ENCODE results near the gene MECR. TPM values are rescaled to one million over a fixed set of nuclear protein-coding genes. Genes with fewer than 3 reads are reported as not detected.

The MECR gene
- total RNA-seq, 2 experiments from 2014 or later = 34.7 to 37.2 TPM

- intact Hi-C loops (cut with micrococcal nuclease) = no loop called here
- Mint-ChIP-seq H3K27me3 (peaks cover 65% of the 10 kb centered on the region), H3K36me3 (no peaks in the 10 kb centered on the region), H3K9me3 (no peaks in the 10 kb centered on the region), H3K4me3 (no peak overlapping the region), H3K4me1 (ENCODE audit: low read depth) (peaks cover 3% of the 10 kb centered on the region), H3K27ac (no peak overlapping the region)
- POLR2A ChIA-PET = no interaction called here
- CTCF ChIA-PET = no interaction called here
- DNase-seq = no peak
These were observed 34.1 kb upstream of the MECR start for GRCh38 chr1:29264773-29265389.

GRCh38 chr1:29260531-29260930, 29.8 kb upstream of the MECR start:
- H3K36me3 Mint-ChIP-seq = no peaks in the 10 kb centered on the region
- CTCF ChIA-PET = interaction anchor here (0.8 kb wide), 1 partner anchor 58 kb away, joined by 3 read pairs; no protein-coding TSS in a partner anchor
- peak overlapping the region; percentile 71 for H3K4me3 Mint-ChIP-seq
- intact Hi-C loops (cut with micrococcal nuclease) = no loop called here
- POLR2A ChIA-PET = no interaction called here
- H3K9me3 Mint-ChIP-seq = no peaks in the 10 kb centered on the region
- H3K27ac Mint-ChIP-seq = no peak overlapping the region
- peaks cover 44% of the 10 kb centered on the region for H3K27me3 Mint-ChIP-seq
- no peak for DNase-seq
- H3K4me1 Mint-ChIP-seq (ENCODE audit: low read depth) = peaks cover 3% of the 10 kb centered on the region

DNA sequence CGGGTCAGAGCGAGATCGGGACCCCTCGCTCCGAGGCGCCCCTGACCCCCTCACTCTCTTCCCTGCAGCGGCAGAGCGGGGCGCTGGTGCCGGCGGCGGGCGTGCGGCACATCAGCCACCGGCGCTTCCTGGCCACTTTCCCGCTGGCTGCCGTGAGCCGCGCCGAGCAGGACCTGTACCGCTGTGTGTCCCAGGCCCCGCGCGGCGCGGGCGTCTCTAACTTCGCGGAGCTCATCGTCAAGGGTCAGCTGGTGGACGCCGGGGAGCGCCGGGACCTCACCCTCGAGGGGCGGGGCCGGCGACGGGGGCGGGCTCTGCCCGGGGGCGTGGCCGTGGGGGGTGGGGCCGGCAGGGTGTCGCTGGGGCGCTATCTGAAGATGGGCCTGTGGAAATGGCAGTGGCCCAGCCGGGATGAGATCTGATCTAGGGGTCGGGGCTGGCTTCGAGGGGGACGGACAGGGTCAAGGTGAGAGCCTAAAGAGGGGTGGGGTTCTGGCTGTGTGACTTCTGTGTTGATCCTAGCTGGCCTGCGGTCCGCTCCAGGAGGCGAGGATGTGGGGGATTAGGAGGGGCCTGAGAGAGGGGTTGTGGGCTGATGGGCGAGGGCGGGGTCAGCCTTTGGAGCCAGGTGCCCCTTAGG, 29.2 kb upstream of the MECR start:
- Mint-ChIP-seq H3K4me3 (peak overlapping the region; percentile 71), H3K27ac (no peak overlapping the region), H3K27me3 (peaks cover 40% of the 10 kb centered on the region), H3K36me3 (no peaks in the 10 kb centered on the region), H3K4me1 (ENCODE audit: low read depth) (peaks cover 3% of the 10 kb centered on the region), H3K9me3 (no peaks in the 10 kb centered on the region)
- POLR2A ChIA-PET = interaction anchor here (0.5 kb wide), 1 partner anchor 472 kb away, joined by 4 read pairs; no protein-coding TSS in a partner anchor
- CTCF ChIA-PET = no interaction called here
- peak; percentile 43 for DNase-seq
- intact Hi-C loops (cut with micrococcal nuclease) = no loop called here

DNA sequence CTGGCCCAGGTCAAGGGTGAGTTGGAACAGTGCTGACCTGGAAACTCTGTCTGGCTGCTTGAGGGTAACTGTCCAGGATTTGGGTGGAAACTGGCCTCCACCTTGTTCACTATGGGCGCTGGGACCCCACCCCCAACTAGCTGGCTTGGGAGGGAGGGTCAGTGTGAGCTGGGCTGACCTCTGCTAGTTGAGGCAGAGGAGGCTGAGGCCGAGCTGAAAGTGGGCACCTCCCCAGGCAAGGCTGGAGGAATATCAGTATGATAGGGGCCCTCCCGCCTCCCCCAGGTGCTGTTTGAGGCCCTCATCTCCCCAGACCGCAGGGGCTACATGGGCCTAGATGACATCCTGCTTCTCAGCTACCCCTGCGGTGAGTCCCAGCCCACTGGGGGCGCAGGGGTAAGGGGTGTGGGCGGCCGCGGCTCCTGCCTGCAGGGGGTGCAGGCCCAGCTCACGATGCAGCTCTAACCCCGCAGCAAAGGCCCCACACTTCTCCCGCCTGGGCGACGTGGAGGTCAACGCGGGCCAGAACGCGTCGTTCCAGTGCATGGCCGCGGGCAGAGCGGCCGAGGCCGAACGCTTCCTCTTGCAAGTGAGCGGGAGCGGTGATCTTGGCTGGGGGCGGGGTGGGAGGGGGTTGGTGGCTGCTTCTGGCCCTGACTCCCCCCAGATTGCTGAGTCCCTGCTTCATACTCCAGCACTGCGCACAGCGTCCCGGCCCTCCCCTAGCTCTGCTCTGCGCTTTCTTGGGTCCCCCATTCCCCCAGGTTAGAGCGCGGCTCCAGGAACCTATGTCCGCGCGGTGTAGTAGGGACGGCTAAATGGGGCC, 28.5 kb upstream of the MECR start:
- POLR2A ChIA-PET = interaction anchor here (0.5 kb wide), 1 partner anchor 473 kb away, joined by 4 read pairs; no protein-coding TSS in a partner anchor
- DNase-seq = no peak
- Mint-ChIP-seq H3K36me3 (no peaks in the 10 kb centered on the region), H3K4me3 (no peak overlapping the region), H3K9me3 (no peaks in the 10 kb centered on the region), H3K27ac (no peak overlapping the region), H3K4me1 (ENCODE audit: low read depth) (peaks cover 3% of the 10 kb centered on the region), H3K27me3 (peaks cover 39% of the 10 kb centered on the region)
- intact Hi-C loops (cut with micrococcal nuclease) = no loop called here
- CTCF ChIA-PET = no interaction called here

GRCh38 chr1:29258189-29258975, 27.6 kb upstream of the MECR start:
- DNase-seq = no peak
- Mint-ChIP-seq H3K4me1 (ENCODE audit: low read depth) (peaks cover 3% of the 10 kb centered on the region), H3K27me3 (peaks cover 36% of the 10 kb centered on the region), H3K9me3 (no peaks in the 10 kb centered on the region), H3K27ac (no peak overlapping the region), H3K36me3 (no peaks in the 10 kb centered on the region), H3K4me3 (no peak overlapping the region)
- ChIA-PET CTCF (no interaction called here), POLR2A (no interaction called here)
- intact Hi-C loops (cut with micrococcal nuclease) = no loop called here

DNA sequence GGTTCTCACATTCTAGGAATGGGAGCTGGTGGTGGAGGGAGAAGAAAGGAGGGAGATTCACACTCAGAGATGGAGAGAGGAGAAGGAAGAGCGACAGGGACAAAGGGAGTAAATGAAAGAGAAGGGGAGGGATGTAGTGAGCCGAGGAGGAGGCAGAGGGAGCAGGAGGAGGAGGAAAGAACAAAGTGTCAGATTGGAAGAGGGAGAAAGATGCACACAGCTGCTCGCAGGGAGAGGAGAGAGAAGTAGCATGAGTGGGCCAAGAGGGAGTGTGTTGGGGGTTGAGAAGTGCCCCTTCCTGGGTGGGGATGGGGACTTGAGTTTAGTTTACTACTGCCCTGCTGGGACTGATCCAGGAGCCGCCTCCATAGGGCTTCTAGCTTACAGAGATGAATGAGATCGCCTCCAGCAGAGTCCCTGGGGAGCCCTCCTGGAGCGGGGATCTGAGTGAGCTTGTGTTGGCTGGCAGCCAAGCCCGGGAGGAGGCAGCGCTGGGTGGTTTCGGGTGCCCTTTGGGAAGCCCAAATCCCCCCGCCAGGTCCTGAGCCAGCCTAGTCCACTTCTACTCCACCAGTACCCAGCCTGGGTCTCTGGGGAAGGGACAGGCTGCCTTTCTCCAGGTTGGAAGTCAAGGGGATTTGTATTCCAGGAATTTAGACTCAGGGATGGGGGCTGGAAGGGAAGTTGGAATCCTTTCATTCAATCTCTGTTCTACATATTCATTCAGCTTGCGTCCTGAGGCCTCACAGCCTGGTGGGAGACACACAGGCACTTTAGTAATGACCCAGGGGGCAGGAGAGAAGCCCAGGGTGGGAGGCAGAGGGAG, 26.5 kb upstream of the MECR start:
- ChIA-PET POLR2A (no interaction called here), CTCF (no interaction called here)
- Mint-ChIP-seq H3K4me3 (no peak overlapping the region), H3K27ac (no peak overlapping the region), H3K9me3 (no peaks in the 10 kb centered on the region), H3K4me1 (ENCODE audit: low read depth) (peaks cover 3% of the 10 kb centered on the region), H3K36me3 (no peaks in the 10 kb centered on the region), H3K27me3 (peaks cover 32% of the 10 kb centered on the region)
- intact Hi-C loops (cut with micrococcal nuclease) = no loop called here
- DNase-seq = no peak

DNA sequence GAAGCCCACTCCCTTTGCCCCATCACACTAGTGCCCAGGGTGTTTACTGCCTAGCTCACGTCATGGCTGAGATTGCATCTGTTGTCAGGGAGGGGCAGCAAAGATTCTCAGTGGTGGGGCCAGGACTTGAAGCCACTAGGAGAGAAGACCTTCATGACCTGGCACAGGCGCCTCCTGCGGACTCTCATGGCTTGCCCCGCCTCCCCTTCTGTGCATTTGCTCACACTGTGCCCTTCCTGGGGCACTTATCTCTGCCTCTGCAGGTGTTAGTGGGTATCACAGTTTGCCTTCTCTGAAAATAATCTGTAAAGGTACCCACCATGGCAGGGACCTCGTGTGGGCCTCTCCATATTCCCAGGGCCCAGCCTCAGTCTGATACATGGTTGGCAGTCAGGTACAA, 25.7 kb upstream of the MECR start:
- H3K27ac Mint-ChIP-seq = no peak overlapping the region
- CTCF ChIA-PET = no interaction called here
- H3K36me3 Mint-ChIP-seq = no peaks in the 10 kb centered on the region
- POLR2A ChIA-PET = no interaction called here
- H3K9me3 Mint-ChIP-seq = no peaks in the 10 kb centered on the region
- no peak overlapping the region for H3K4me3 Mint-ChIP-seq
- H3K4me1 Mint-ChIP-seq (ENCODE audit: low read depth) = peaks cover 3% of the 10 kb centered on the region
- no peak for DNase-seq
- H3K27me3 Mint-ChIP-seq = peaks cover 26% of the 10 kb centered on the region
- intact Hi-C loops (cut with micrococcal nuclease) = no loop called here

- Mint-ChIP-seq H3K4me3 (no peak overlapping the region), H3K4me1 (ENCODE audit: low read depth) (peaks cover 2% of the 10 kb centered on the region), H3K27me3 (peaks cover 14% of the 10 kb centered on the region), H3K27ac (no peak overlapping the region), H3K36me3 (no peaks in the 10 kb centered on the region), H3K9me3 (no peaks in the 10 kb centered on the region)
- intact Hi-C loops (cut with micrococcal nuclease) = no loop called here
- POLR2A ChIA-PET = no interaction called here
- CTCF ChIA-PET = no interaction called here
- DNase-seq = no peak
These were observed 24.5 kb upstream of the MECR start for GRCh38 chr1:29255134-29255666.

DNA sequence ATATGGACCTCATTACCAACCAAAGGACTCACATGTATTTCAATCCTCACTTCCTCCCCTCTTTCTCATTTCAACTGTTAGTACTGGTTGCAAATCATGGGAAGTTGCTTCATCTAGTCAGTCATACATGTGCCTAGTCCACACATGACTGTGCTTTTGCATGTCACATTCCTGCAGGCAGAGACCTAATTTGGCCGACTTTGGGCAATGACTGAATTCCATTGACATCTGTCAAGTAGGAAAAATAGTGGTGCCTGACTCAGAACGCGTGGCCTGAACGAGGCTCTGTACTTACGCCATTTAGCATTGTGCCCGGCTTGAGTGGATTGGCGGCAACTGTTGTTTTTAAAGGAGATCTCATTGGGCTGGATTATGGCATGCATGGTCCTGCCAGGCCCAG, 23.6 kb upstream of the MECR start:
- Mint-ChIP-seq H3K27ac (no peak overlapping the region), H3K4me3 (no peak overlapping the region), H3K9me3 (no peaks in the 10 kb centered on the region), H3K27me3 (peaks cover 15% of the 10 kb centered on the region), H3K36me3 (no peaks in the 10 kb centered on the region), H3K4me1 (ENCODE audit: low read depth) (no peaks in the 10 kb centered on the region)
- intact Hi-C loops (cut with micrococcal nuclease) = no loop called here
- POLR2A ChIA-PET = no interaction called here
- CTCF ChIA-PET = no interaction called here
- no peak for DNase-seq

GRCh38 chr1:29253180-29253579, 22.4 kb upstream of the MECR start:
- CTCF ChIA-PET = no interaction called here
- POLR2A ChIA-PET = no interaction called here
- H3K36me3 Mint-ChIP-seq = no peaks in the 10 kb centered on the region

GRCh38 chr1:29251164-29252124, 20.7 kb upstream of the MECR start:
- Mint-ChIP-seq H3K27ac (no peak overlapping the region), H3K36me3 (no peaks in the 10 kb centered on the region), H3K9me3 (no peaks in the 10 kb centered on the region), H3K4me1 (ENCODE audit: low read depth) (no peaks in the 10 kb centered on the region), H3K4me3 (no peak overlapping the region), H3K27me3 (peaks cover 10% of the 10 kb centered on the region)
- intact Hi-C loops (cut with micrococcal nuclease) = no loop called here
- no peak for DNase-seq
- ChIA-PET POLR2A (no interaction called here), CTCF (no interaction called here)

More at GRCh38 chr1:29253180-29253579, 22.4 kb upstream of the MECR start:
- H3K9me3 Mint-ChIP-seq = no peaks in the 10 kb centered on the region
- intact Hi-C loops (cut with micrococcal nuclease) = no loop called here
- peaks cover 7% of the 10 kb centered on the region for H3K27me3 Mint-ChIP-seq
- no peak overlapping the region for H3K27ac Mint-ChIP-seq
- H3K4me3 Mint-ChIP-seq = no peak overlapping the region
- H3K4me1 Mint-ChIP-seq (ENCODE audit: low read depth) = no peaks in the 10 kb centered on the region
- no peak for DNase-seq

Data from activated CD4-positive, alpha-beta memory T cell treated with anti-CD3 and anti-CD28 coated beads for 36 hours (primary cell).